ENCODE measurements around the gene SAA4. TPM values are rescaled to one million over a fixed set of nuclear protein-coding genes. Genes with fewer than 3 reads are reported as not detected.

The SAA4 gene
- polyA plus RNA-seq, 1 donor (not counting 4 experiments of a cell fraction or from before 2014, with no cell fraction given): not detected

DNA sequence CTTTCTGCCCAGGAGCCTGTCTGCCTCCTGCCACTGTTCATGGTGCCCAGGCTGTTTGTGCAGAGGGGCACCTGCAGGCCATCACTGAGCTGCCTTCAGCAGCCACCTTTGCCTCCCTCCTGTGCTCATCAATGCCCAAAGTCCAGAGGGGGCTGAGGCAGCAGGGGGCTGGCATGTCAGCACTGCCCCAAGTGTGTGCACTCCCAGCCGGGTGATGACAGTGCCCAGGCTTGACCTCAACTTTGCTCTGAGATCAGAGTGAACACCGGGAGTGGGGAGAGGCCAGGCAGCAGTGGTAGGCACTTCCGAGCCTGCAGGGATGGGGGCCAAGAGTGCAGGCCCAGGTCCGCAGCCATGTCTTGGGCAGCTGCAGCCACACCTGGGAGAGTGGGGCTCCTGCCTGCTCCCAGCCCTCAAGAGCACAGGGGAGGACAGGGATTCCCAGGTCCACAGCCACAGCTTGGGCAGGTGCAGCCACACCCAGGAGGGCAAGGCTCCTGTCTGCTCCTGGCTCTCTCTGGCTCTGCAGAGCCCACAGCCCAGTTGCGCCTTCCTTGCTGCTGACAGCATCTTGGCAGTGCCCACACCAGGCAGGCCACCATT lies 15.2 kb downstream of the SAA4 start:
- no peak overlapping the region for H3K4me2 ChIP-seq (ENCODE audit: control insufficient read depth, extremely low read depth, insufficient read depth, low read depth, low read length)
- DNase-seq (ENCODE audit: low read depth, low spot score): no peak
- H3K79me2 ChIP-seq (ENCODE audit: control insufficient read depth, insufficient read depth, low read length): no peaks in the 10 kb centered on the region
- FAIRE-seq: no peak
- no peaks in the 10 kb centered on the region for H4K20me1 ChIP-seq (ENCODE audit: control insufficient read depth, extremely low read depth, insufficient read depth, low read length)
- H3K27ac ChIP-seq (ENCODE audit: control insufficient read depth, insufficient read depth, low read length): no peak overlapping the region
- dilution Hi-C loops (cut with MboI; ENCODE audit: extremely low pct_ligation_motif_present, low sequenced_read_pairs): no loop called here
- H3K4me3 ChIP-seq (ENCODE audit: control insufficient read depth in 2 of 3, extremely low read depth in 1 of 3, insufficient read depth in 2 of 3, low read depth in 1 of 3, low read length in 3 of 3): no peak overlapping the region
- no peak overlapping the region for H2AFZ ChIP-seq (ENCODE audit: control insufficient read depth, low read length)
- H3K9ac ChIP-seq (ENCODE audit: control insufficient read depth, extremely low read depth, insufficient read depth, low read length): no peak overlapping the region
- no peaks in the 10 kb centered on the region for H3K9me1 ChIP-seq (ENCODE audit: control insufficient read depth, extremely low read depth, insufficient read depth, low read length)
- H3K27me3 ChIP-seq (ENCODE audit: control insufficient read depth, extremely low read depth, insufficient read depth, low read length): peaks cover 4% of the 10 kb centered on the region
- H3K36me3 ChIP-seq (ENCODE audit: control insufficient read depth in 2 of 2, extremely low read depth in 1 of 2, insufficient read depth in 2 of 2, low read length in 2 of 2): no peaks in the 10 kb centered on the region
- no peaks in the 10 kb centered on the region for H3K4me1 ChIP-seq (ENCODE audit: control insufficient read depth, extremely low read depth, insufficient read depth, low read length)
- no peak for TF ChIP-seq CTCF (optimal IDR thresholded peaks at IDR 0.05 in 1 of 3, IDR thresholded peaks at IDR 0.05 in 1 of 3, conservative IDR thresholded peaks at IDR 0.05 in 1 of 3; ENCODE audit: extremely low read depth in 1 of 3, insufficient read depth in 2 of 3, low read length in 3 of 3)
- no peak for TF ChIP-seq EZH2 (IDR thresholded peaks at IDR 0.05; ENCODE audit: low read length)
- no peaks in the 10 kb centered on the region for H3K9me3 ChIP-seq (ENCODE audit: control insufficient read depth, low read depth, low read length)

- Histone ChIP-seq H3K27ac (ENCODE audit: control insufficient read depth, insufficient read depth, low read length) (no peak overlapping the region), H3K9me1 (ENCODE audit: control insufficient read depth, extremely low read depth, insufficient read depth, low read length) (no peaks in the 10 kb centered on the region), H4K20me1 (ENCODE audit: control insufficient read depth, extremely low read depth, insufficient read depth, low read length) (no peaks in the 10 kb centered on the region), H3K9me3 (ENCODE audit: control insufficient read depth, low read depth, low read length) (no peaks in the 10 kb centered on the region), H3K4me3 (ENCODE audit: control insufficient read depth in 2 of 3, extremely low read depth in 1 of 3, insufficient read depth in 2 of 3, low read depth in 1 of 3, low read length in 3 of 3) (no peak overlapping the region), H2AFZ (ENCODE audit: control insufficient read depth, low read length) (no peak overlapping the region), H3K27me3 (ENCODE audit: control insufficient read depth, extremely low read depth, insufficient read depth, low read length) (peaks cover 15% of the 10 kb centered on the region), H3K4me2 (ENCODE audit: control insufficient read depth, extremely low read depth, insufficient read depth, low read depth, low read length) (no peak overlapping the region), H3K79me2 (ENCODE audit: control insufficient read depth, insufficient read depth, low read length) (no peaks in the 10 kb centered on the region), H3K36me3 (ENCODE audit: control insufficient read depth in 2 of 2, extremely low read depth in 1 of 2, insufficient read depth in 2 of 2, low read length in 2 of 2) (no peaks in the 10 kb centered on the region), H3K4me1 (ENCODE audit: control insufficient read depth, extremely low read depth, insufficient read depth, low read length) (no peaks in the 10 kb centered on the region), H3K9ac (ENCODE audit: control insufficient read depth, extremely low read depth, insufficient read depth, low read length) (no peak overlapping the region)
- dilution Hi-C loops (cut with MboI; ENCODE audit: extremely low pct_ligation_motif_present, low sequenced_read_pairs): no loop called here
- DNase-seq (ENCODE audit: low read depth, low spot score) (no peak), FAIRE-seq (no peak)
- TF ChIP-seq CTCF (optimal IDR thresholded peaks at IDR 0.05 in 1 of 3, IDR thresholded peaks at IDR 0.05 in 1 of 3, conservative IDR thresholded peaks at IDR 0.05 in 1 of 3; ENCODE audit: extremely low read depth in 1 of 3, insufficient read depth in 2 of 3, low read length in 3 of 3) (no peak), EZH2 (IDR thresholded peaks at IDR 0.05; ENCODE audit: low read length) (no peak)
Observed at GRCh38 chr11:18209058-18209457, 27.5 kb downstream of the SAA4 start.
